Placental epithelial cell (primary cell): Measurements from ENCODE around the gene CIZ1. TPM values are rescaled to one million over a fixed set of nuclear protein-coding genes. Genes with fewer than 3 reads are reported as not detected.

Experiments
- total RNA-seq: library from RNA; depleted of rRNA; stranded (reverse); fragments of >200 nt; gene quantifications from 2 replicates; pipeline ENCODE4 v1.2.3, GENCODE V29; 2012

The CIZ1 gene, protein sequence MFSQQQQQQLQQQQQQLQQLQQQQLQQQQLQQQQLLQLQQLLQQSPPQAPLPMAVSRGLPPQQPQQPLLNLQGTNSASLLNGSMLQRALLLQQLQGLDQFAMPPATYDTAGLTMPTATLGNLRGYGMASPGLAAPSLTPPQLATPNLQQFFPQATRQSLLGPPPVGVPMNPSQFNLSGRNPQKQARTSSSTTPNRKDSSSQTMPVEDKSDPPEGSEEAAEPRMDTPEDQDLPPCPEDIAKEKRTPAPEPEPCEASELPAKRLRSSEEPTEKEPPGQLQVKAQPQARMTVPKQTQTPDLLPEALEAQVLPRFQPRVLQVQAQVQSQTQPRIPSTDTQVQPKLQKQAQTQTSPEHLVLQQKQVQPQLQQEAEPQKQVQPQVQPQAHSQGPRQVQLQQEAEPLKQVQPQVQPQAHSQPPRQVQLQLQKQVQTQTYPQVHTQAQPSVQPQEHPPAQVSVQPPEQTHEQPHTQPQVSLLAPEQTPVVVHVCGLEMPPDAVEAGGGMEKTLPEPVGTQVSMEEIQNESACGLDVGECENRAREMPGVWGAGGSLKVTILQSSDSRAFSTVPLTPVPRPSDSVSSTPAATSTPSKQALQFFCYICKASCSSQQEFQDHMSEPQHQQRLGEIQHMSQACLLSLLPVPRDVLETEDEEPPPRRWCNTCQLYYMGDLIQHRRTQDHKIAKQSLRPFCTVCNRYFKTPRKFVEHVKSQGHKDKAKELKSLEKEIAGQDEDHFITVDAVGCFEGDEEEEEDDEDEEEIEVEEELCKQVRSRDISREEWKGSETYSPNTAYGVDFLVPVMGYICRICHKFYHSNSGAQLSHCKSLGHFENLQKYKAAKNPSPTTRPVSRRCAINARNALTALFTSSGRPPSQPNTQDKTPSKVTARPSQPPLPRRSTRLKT
- total RNA-seq, result 46.3 and 61.1 TPM in 2 replicates

GRCh38 chr9:128191406-128192046, at the start of gene CIZ1:
Gene CIZ1 (minus strand): TSS chr9:128191572. CDS start chr9:128190857, 715 bp downstream.

DNA sequence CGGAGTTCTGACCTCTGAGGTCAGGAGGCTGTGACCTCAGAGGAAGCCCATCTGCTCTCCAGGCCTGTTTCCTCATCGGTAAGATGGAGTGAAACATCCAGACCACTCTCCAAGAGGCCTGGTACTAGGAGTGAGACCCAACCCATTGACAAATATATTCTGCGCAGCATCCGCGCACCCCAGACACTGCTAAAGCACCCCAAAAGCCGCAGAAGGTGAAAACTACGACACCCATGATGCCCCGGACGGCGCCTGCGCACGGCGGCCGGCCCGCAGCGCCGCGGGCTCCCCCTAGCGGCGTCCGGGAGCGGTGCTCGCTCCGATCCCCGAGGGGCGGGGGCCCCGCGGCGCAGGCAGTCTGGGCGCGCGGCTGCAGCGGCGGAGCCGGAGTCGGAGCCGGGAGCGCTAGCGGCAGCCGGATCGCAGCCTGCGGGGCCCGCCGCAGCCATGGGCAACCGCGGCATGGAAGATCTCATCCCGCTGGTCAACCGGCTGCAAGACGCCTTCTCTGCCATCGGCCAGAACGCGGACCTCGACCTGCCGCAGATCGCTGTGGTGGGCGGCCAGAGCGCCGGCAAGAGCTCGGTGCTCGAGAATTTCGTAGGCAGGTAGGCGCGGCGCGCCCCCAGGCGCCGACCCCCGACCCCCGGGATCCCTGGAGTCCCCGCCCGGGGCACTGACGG, 11.8 kb upstream of the CIZ1 start, which contains the start of gene DNM1:
Gene DNM1, plus strand, starts transcription at position 356 of the 683 bp plus-strand sequence. Its CDS starts 92 bp downstream, at position 448.

GRCh38 chr9:128159784-128160602, 31.4 kb downstream of the CIZ1 start, which contains the start of gene BBLN:
Gene BBLN (plus strand): TSS chr9:128160265. CDS start chr9:128160408, 143 bp downstream.

DNA sequence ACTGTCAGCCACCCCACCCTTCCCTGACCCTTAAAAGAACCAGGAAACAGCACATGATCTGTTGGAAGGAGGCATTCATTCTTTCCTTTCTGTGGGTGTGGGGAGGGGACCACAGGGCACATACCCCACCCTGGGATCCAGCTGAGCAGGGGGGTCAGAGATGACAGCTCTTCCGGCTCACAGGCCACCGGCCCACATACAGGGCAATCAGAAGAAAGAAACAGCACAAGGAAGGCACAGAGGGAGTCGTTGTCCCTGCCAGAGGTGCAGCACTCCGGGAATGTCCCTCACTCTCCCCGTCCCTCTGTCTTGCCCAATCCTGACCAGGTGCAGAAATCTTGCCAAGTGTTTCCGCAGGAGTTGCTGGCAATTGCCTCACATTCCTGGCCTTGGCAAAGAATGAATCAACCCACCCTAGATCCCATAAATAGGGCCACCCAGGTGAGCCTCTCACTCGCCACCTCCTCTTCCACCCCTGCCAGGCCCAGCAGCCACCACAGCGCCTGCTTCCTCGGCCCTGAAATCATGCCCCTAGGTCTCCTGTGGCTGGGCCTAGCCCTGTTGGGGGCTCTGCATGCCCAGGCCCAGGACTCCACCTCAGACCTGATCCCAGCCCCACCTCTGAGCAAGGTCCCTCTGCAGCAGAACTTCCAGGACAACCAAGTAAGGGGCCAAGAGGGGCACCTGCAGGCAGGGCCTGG, 42.2 kb downstream of the CIZ1 start, which contains the start of gene LCN2:
Gene LCN2, plus strand, starts transcription at position 453 of the 701 bp plus-strand sequence. Its CDS starts 73 bp downstream, at position 526.

DNA sequence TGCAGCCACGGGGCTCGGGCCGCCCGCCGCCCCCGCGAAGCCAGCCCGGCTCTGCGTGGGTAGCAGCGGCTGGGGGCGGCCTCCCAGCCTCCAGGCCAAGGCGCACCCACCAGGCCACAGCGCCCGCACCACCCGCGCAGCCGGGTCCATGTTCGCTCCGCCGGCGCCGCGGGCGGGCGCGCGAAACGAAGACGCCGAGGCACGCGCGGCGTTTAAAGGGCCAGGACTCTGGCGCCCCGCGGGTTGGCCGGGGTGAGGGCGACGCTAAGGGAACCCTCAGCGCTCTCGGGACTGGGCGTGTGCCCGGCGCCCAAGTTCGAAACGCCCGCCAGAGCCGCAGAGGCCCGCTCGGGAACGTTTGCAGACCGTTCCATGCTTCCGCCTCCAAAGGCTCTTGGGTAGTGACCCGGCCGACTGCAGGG, 63.8 kb downstream of the CIZ1 start, which contains the start of gene PTGES2:
Gene PTGES2, minus strand, starts transcription at position 162 of the 422 bp plus-strand sequence. Its CDS starts 12 bp downstream, at position 150.

Other genes with a start within 250 kb of the CIZ1 start
- gene EEIG1, start 210.6 kb downstream of the CIZ1 start, total RNA-seq, result 15.8 and 22.4 TPM in 2 replicates
- gene NAIF1, start 124.3 kb downstream of the CIZ1 start, total RNA-seq, result 10.2 and 11.1 TPM in 2 replicates
- 5.5 and 13.3 TPM in 2 replicates for gene SLC25A25, start 123.3 kb downstream of the CIZ1 start, total RNA-seq
- 26.3 and 74.3 TPM in 2 replicates for gene PTGES2, start 63.8 kb downstream of the CIZ1 start, total RNA-seq
- 0.39 and 0.54 TPM in 2 replicates for gene LCN2, start 42.1 kb downstream of the CIZ1 start, total RNA-seq
- 30.6 and 40.8 TPM in 2 replicates for gene BBLN, start 31.3 kb downstream of the CIZ1 start, total RNA-seq
- 5.6 and 33.4 TPM in 2 replicates for gene DNM1, start 11.8 kb upstream of the CIZ1 start, total RNA-seq
- gene GOLGA2, start 84.4 kb upstream of the CIZ1 start, total RNA-seq, result 107 and 123 TPM in 2 replicates
- gene SWI5, start 84.7 kb upstream of the CIZ1 start, total RNA-seq, result 23.5 and 38.1 TPM in 2 replicates
- gene TRUB2, start 130.9 kb upstream of the CIZ1 start, total RNA-seq, result 15.7 and 22.2 TPM in 2 replicates
- gene COQ4, start 131.3 kb upstream of the CIZ1 start, total RNA-seq, result 38.7 and 44.8 TPM in 2 replicates
- gene SLC27A4, start 149.0 kb upstream of the CIZ1 start, total RNA-seq, result 9.0 and 26.0 TPM in 2 replicates
- gene URM1, start 179.8 kb upstream of the CIZ1 start, total RNA-seq, result 22.0 and 41.8 TPM in 2 replicates
- gene CERCAM, start 229.3 kb upstream of the CIZ1 start, total RNA-seq, result 400 and 569 TPM in 2 replicates